ENCODE data around the gene UBE2S. TPM values are rescaled to one million over a fixed set of nuclear protein-coding genes. Genes with fewer than 3 reads are reported as not detected.

The UBE2S gene
- total RNA-seq, 1 donor from 2014 or later, result 210 TPM

GRCh38 chr19:55354698-55355212, 52.8 kb downstream of the UBE2S start, which contains the start of gene COX6B2:
TSS of gene COX6B2 (minus strand) at chr19:55354719. CDS start at chr19:55354521, 198 bp downstream.
- H3K9me3 Mint-ChIP-seq, result no peaks in the 10 kb centered on the region
- peak within 1 kb of the TSS; percentile 64 for H3K4me3 Mint-ChIP-seq (ENCODE audit: low read depth)
- peaks cover 46% of the 10 kb centered on the region for H3K27me3 Mint-ChIP-seq (ENCODE audit: low read depth)
- no peak for DNase-seq (ENCODE audit: low spot score)
- no peak within 1 kb of the TSS for H3K27ac Mint-ChIP-seq
- no peaks in the 10 kb centered on the region for H3K4me1 Mint-ChIP-seq (ENCODE audit: low read depth)
- H3K36me3 Mint-ChIP-seq (ENCODE audit: low read depth), result no peaks in the 10 kb centered on the region
- intact Hi-C loops (cut with micrococcal nuclease), result no loop called here

- peaks cover 46% of the 10 kb centered on the region for H3K27me3 Mint-ChIP-seq (ENCODE audit: low read depth)
- no peaks in the 10 kb centered on the region for H3K36me3 Mint-ChIP-seq (ENCODE audit: low read depth)
- no peaks in the 10 kb centered on the region for H3K9me3 Mint-ChIP-seq
- no peak overlapping the region for H3K27ac Mint-ChIP-seq
- peak; percentile 31 for DNase-seq (ENCODE audit: low spot score)
- peak overlapping the region; percentile 64 for H3K4me3 Mint-ChIP-seq (ENCODE audit: low read depth)
- intact Hi-C loops (cut with micrococcal nuclease), result no loop called here
- no peaks in the 10 kb centered on the region for H3K4me1 Mint-ChIP-seq (ENCODE audit: low read depth)
Measured at GRCh38 chr19:55353803-55354697, 53.5 kb downstream of the UBE2S start.

DNA sequence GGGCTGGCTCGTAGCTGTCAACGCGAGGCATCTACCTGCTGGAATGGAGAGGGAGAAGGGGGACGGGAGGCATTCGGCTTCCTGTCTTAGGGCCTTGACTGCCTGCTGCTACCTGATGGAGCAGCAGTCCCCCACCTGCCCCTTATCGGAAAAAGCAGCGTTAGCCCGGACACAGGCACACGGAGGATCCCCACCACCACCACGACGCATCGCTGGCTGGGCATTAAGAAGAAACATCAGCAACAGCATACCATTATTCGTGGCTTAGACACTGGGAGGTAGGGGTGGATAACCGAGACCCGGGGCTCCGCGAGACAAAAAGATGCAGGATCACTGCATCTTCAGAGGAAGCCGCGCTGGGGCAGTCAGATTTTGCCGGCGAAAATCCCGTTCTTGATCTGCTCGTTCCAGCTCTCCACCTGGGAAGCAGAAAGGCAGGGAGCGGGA, 54.2 kb downstream of the UBE2S start:
- Mint-ChIP-seq H3K36me3 (ENCODE audit: low read depth) (no peaks in the 10 kb centered on the region), H3K27ac (no peak overlapping the region), H3K4me1 (ENCODE audit: low read depth) (no peaks in the 10 kb centered on the region), H3K27me3 (ENCODE audit: low read depth) (peaks cover 46% of the 10 kb centered on the region), H3K9me3 (no peaks in the 10 kb centered on the region), H3K4me3 (ENCODE audit: low read depth) (peak overlapping the region; percentile 64)
- DNase-seq (ENCODE audit: low spot score), result no peak
- intact Hi-C loops (cut with micrococcal nuclease), result no loop called here

GRCh38 chr19:55352549-55353145, 54.9 kb downstream of the UBE2S start:
- peaks cover 46% of the 10 kb centered on the region for H3K27me3 Mint-ChIP-seq (ENCODE audit: low read depth)
- intact Hi-C loops (cut with micrococcal nuclease), result no loop called here
- H3K4me1 Mint-ChIP-seq (ENCODE audit: low read depth), result no peaks in the 10 kb centered on the region
- H3K27ac Mint-ChIP-seq, result no peak overlapping the region
- peak overlapping the region; percentile 15 for H3K4me3 Mint-ChIP-seq (ENCODE audit: low read depth)
- H3K9me3 Mint-ChIP-seq, result no peaks in the 10 kb centered on the region
- peaks cover 3% of the 10 kb centered on the region for H3K36me3 Mint-ChIP-seq (ENCODE audit: low read depth)
- no peak for DNase-seq (ENCODE audit: low spot score)

GRCh38 chr19:55352040-55352439, 55.5 kb downstream of the UBE2S start:
- no peak for DNase-seq (ENCODE audit: low spot score)
- Mint-ChIP-seq H3K4me3 (ENCODE audit: low read depth) (no peak overlapping the region), H3K9me3 (no peaks in the 10 kb centered on the region), H3K27me3 (ENCODE audit: low read depth) (peaks cover 41% of the 10 kb centered on the region), H3K27ac (no peak overlapping the region), H3K4me1 (ENCODE audit: low read depth) (no peaks in the 10 kb centered on the region), H3K36me3 (ENCODE audit: low read depth) (peaks cover 3% of the 10 kb centered on the region)
- intact Hi-C loops (cut with micrococcal nuclease), result no loop called here

GRCh38 chr19:55350620-55351315, 56.8 kb downstream of the UBE2S start:
- peaks cover 3% of the 10 kb centered on the region for H3K36me3 Mint-ChIP-seq (ENCODE audit: low read depth)
- H3K4me3 Mint-ChIP-seq (ENCODE audit: low read depth), result no peak overlapping the region
- H3K4me1 Mint-ChIP-seq (ENCODE audit: low read depth), result no peaks in the 10 kb centered on the region
- no peak for DNase-seq (ENCODE audit: low spot score)
- H3K27me3 Mint-ChIP-seq (ENCODE audit: low read depth), result peaks cover 35% of the 10 kb centered on the region
- H3K27ac Mint-ChIP-seq, result no peak overlapping the region
- intact Hi-C loops (cut with micrococcal nuclease), result no loop called here
- no peaks in the 10 kb centered on the region for H3K9me3 Mint-ChIP-seq

Other genes with a start within 250 kb of the UBE2S start
- gene DNAAF3, start 241.2 kb downstream of the UBE2S start, total RNA-seq, result 0.23 and 0.27 TPM in 2 replicates
- gene SYT5, start 227.5 kb downstream of the UBE2S start, total RNA-seq, result 0.23 TPM in 1 of 2 replicates, not detected in the other
- gene PTPRH, start 198.3 kb downstream of the UBE2S start, total RNA-seq, result not detected in 2 replicates
- gene TMEM86B, start 179.0 kb downstream of the UBE2S start, total RNA-seq, result 6.0 and 6.7 TPM in 2 replicates
- 180 and 183 TPM in 2 replicates for gene PPP6R1, start 148.8 kb downstream of the UBE2S start, total RNA-seq
- 59.0 and 59.3 TPM in 2 replicates for gene HSPBP1, start 127.7 kb downstream of the UBE2S start, total RNA-seq
- gene BRSK1, start 123.8 kb downstream of the UBE2S start, total RNA-seq, result 5.8 and 6.0 TPM in 2 replicates
- gene TMEM150B, start 82.4 kb downstream of the UBE2S start, total RNA-seq, result 0.41 and 0.46 TPM in 2 replicates
- 34.3 and 35.3 TPM in 2 replicates for gene KMT5C, start 67.9 kb downstream of the UBE2S start, total RNA-seq
- 1.8 TPM in 1 of 2 replicates, not detected in the other for gene COX6B2, start 53.1 kb downstream of the UBE2S start, total RNA-seq
- gene GARIN5B, start 44.5 kb downstream of the UBE2S start, total RNA-seq, result not detected in 2 replicates
- 0.25 and 0.32 TPM in 2 replicates for gene IL11, start 37.3 kb downstream of the UBE2S start, total RNA-seq
- not detected in 2 replicates for gene TMEM190, start 31.0 kb downstream of the UBE2S start, total RNA-seq
- gene TMEM238, start 23.5 kb downstream of the UBE2S start, total RNA-seq, result 7.9 and 10.5 TPM in 2 replicates
- gene RPL28, start 21.9 kb downstream of the UBE2S start, total RNA-seq, result 2,206 and 2,207 TPM in 2 replicates
- gene SHISA7, start 35.5 kb upstream of the UBE2S start, total RNA-seq, result not detected in 2 replicates
- 30.4 and 34.8 TPM in 2 replicates for gene ISOC2, start 53.9 kb upstream of the UBE2S start, total RNA-seq
- gene C19orf85, start 57.0 kb upstream of the UBE2S start, total RNA-seq, result not detected in 2 replicates
- gene ZNF628, start 68.8 kb upstream of the UBE2S start, total RNA-seq, result 8.6 and 9.5 TPM in 2 replicates
- gene NAT14, start 77.4 kb upstream of the UBE2S start, total RNA-seq, result 20.0 and 20.2 TPM in 2 replicates
- 0.41 and 0.71 TPM in 2 replicates for gene SSC5D, start 80.6 kb upstream of the UBE2S start, total RNA-seq
- not detected in 2 replicates for gene SBK2, start 129.3 kb upstream of the UBE2S start, total RNA-seq
- gene SBK3, start 137.8 kb upstream of the UBE2S start, total RNA-seq, result not detected in 2 replicates
- gene ZNF579, start 173.1 kb upstream of the UBE2S start, total RNA-seq, result 8.2 and 10.7 TPM in 2 replicates
- gene FIZ1, start 191.7 kb upstream of the UBE2S start, total RNA-seq, result 18.2 and 18.9 TPM in 2 replicates
- 18.4 and 19.7 TPM in 2 replicates for gene ZNF524, start 192.5 kb upstream of the UBE2S start, total RNA-seq
- 13.5 and 13.6 TPM in 2 replicates for gene ZNF865, start 197.9 kb upstream of the UBE2S start, total RNA-seq
- gene ZNF784, start 216.8 kb upstream of the UBE2S start, total RNA-seq, result 4.3 and 4.9 TPM in 2 replicates
- gene ZNF580, start 233.2 kb upstream of the UBE2S start, total RNA-seq, result 32.1 and 33.3 TPM in 2 replicates
- 26.6 and 27.0 TPM in 2 replicates for gene ZNF581, start 235.9 kb upstream of the UBE2S start, total RNA-seq
- 7.2 and 8.1 TPM in 2 replicates for gene CCDC106, start 240.4 kb upstream of the UBE2S start, total RNA-seq
- gene U2AF2, start 247.2 kb upstream of the UBE2S start, total RNA-seq, result 344 and 351 TPM in 2 replicates